ENCODE results near the gene DDHD1.

DNA sequence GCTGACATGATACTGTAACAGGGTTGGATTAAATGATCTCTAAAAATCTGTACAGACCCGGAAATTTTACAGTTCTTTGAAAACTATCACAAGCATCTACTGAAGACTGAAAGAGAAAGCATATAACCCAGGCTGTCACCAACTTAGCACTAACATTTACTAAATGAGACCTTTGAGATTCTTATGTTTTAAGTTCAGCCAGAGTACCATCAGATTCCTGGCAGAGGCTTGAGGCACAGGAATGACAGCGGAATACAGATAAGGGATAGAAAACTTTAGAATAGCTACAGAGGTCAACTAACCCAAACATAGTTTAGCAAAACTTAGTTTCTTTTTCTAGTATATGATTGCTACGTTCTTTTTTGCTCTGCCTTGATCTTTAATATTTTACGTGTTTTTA, 110.6 kb downstream of the DDHD1 start:
- TF ChIP-seq POLR2AphosphoS5 (IDR thresholded peaks at IDR 0.05; ENCODE audit: low read depth, low read length): no peak
- TF ChIP-seq, protein P1, sequence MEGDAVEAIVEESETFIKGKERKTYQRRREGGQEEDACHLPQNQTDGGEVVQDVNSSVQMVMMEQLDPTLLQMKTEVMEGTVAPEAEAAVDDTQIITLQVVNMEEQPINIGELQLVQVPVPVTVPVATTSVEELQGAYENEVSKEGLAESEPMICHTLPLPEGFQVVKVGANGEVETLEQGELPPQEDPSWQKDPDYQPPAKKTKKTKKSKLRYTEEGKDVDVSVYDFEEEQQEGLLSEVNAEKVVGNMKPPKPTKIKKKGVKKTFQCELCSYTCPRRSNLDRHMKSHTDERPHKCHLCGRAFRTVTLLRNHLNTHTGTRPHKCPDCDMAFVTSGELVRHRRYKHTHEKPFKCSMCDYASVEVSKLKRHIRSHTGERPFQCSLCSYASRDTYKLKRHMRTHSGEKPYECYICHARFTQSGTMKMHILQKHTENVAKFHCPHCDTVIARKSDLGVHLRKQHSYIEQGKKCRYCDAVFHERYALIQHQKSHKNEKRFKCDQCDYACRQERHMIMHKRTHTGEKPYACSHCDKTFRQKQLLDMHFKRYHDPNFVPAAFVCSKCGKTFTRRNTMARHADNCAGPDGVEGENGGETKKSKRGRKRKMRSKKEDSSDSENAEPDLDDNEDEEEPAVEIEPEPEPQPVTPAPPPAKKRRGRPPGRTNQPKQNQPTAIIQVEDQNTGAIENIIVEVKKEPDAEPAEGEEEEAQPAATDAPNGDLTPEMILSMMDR (IDR thresholded peaks at IDR 0.05): no peak
